Measurements from ENCODE around the gene IFI16.

IFI16 gene

GRCh38 chr1:159091180-159091560 lies 81.5 kb downstream of the IFI16 start:
- Histone ChIP-seq H3K9me3 (ENCODE audit: insufficient read depth, low read depth, low read length) (no peaks in the 10 kb centered on the region), H3K9ac (ENCODE audit: low read length) (no peak overlapping the region), H3K4me3 (ENCODE audit: low read depth, low read length) (no peak overlapping the region), H3K79me2 (ENCODE audit: control insufficient read depth, insufficient read depth, low read length, poor library complexity) (no peaks in the 10 kb centered on the region), H2BK120ac (ENCODE audit: insufficient read depth, low read length, poor library complexity) (no peak overlapping the region), H2AK5ac (ENCODE audit: low read length) (no peak overlapping the region), H3K27ac (ENCODE audit: low read depth, low read length) (no peak overlapping the region), H3K4me1 (ENCODE audit: control insufficient read depth in 1 of 2, insufficient read depth in 2 of 2, low read length in 2 of 2) (no peaks in the 10 kb centered on the region), H2BK12ac (ENCODE audit: low read length) (no peak overlapping the region), H3K23ac (ENCODE audit: low read length) (no peak overlapping the region), H3K4me2 (ENCODE audit: low read length) (no peak overlapping the region), H3K27me3 (ENCODE audit: insufficient read depth, low read length) (no peaks in the 10 kb centered on the region), H2AFZ (ENCODE audit: insufficient read depth, low read length, poor library complexity) (no peak overlapping the region), H3K36me3 (ENCODE audit: control insufficient read depth in 1 of 2, insufficient read depth in 2 of 2, low read length in 2 of 2) (no peaks in the 10 kb centered on the region), H3K18ac (ENCODE audit: low read length) (no peak overlapping the region), H4K91ac (ENCODE audit: low read depth, low read length) (no peak overlapping the region), H3K14ac (ENCODE audit: low read length) (no peak overlapping the region), H3K79me1 (ENCODE audit: low read length) (no peaks in the 10 kb centered on the region), H3K4ac (ENCODE audit: low read depth, low read length) (no peak overlapping the region), H2BK5ac (ENCODE audit: low read depth, low read length, poor library complexity) (no peak overlapping the region), H4K12ac (ENCODE audit: low read depth, low read length) (no peak overlapping the region), H4K8ac (ENCODE audit: low read depth, low read length) (no peak overlapping the region)
- DNase-seq: no peak
- no CpG with 5 or more reads among the region's 2 CpGs for WGBS (ENCODE audit: extremely low coverage, insufficient coverage, insufficient read length)

DNA sequence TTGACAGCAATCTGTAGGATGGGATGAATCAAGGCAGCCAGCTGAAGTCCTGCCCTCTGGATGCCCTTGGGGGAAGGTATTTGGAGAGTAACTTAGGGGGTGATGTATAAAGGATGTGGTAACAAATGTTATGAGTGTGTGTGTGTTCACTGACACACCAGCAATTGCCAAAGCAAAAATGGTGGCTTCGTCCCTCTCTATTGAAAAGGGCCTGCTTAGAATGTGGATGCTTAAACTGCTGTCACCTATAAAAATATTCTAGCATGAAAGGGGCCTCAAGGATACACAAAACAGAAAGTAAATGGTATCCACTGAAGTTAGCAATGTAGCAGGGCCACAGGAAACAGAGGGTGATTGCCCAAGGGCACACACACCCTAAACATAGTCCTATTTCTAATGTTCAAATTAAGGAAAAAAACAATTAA lies 81.9 kb downstream of the IFI16 start:
- Histone ChIP-seq H3K79me1 (ENCODE audit: low read length) (no peaks in the 10 kb centered on the region), H4K91ac (ENCODE audit: low read depth, low read length) (no peak overlapping the region), H3K4me1 (ENCODE audit: control insufficient read depth in 1 of 2, insufficient read depth in 2 of 2, low read length in 2 of 2) (no peaks in the 10 kb centered on the region), H2BK120ac (ENCODE audit: insufficient read depth, low read length, poor library complexity) (no peak overlapping the region), H3K4me3 (ENCODE audit: low read depth, low read length) (no peak overlapping the region), H3K36me3 (ENCODE audit: control insufficient read depth in 1 of 2, insufficient read depth in 2 of 2, low read length in 2 of 2) (no peaks in the 10 kb centered on the region), H3K79me2 (ENCODE audit: control insufficient read depth, insufficient read depth, low read length, poor library complexity) (no peaks in the 10 kb centered on the region), H2AFZ (ENCODE audit: insufficient read depth, low read length, poor library complexity) (no peak overlapping the region), H3K18ac (ENCODE audit: low read length) (no peak overlapping the region), H4K8ac (ENCODE audit: low read depth, low read length) (no peak overlapping the region), H3K23ac (ENCODE audit: low read length) (no peak overlapping the region), H3K27me3 (ENCODE audit: insufficient read depth, low read length) (no peaks in the 10 kb centered on the region), H3K9me3 (ENCODE audit: insufficient read depth, low read depth, low read length) (no peaks in the 10 kb centered on the region), H2AK5ac (ENCODE audit: low read length) (no peak overlapping the region), H4K12ac (ENCODE audit: low read depth, low read length) (no peak overlapping the region), H2BK12ac (ENCODE audit: low read length) (no peak overlapping the region), H3K4me2 (ENCODE audit: low read length) (no peak overlapping the region), H3K27ac (ENCODE audit: low read depth, low read length) (no peak overlapping the region), H3K14ac (ENCODE audit: low read length) (no peak overlapping the region), H3K9ac (ENCODE audit: low read length) (no peak overlapping the region), H3K4ac (ENCODE audit: low read depth, low read length) (no peak overlapping the region), H2BK5ac (ENCODE audit: low read depth, low read length, poor library complexity) (no peak overlapping the region)
- no CpG with 5 or more reads among the region's 1 CpG for WGBS (ENCODE audit: extremely low coverage, insufficient coverage, insufficient read length)
- no peak for DNase-seq

DNA sequence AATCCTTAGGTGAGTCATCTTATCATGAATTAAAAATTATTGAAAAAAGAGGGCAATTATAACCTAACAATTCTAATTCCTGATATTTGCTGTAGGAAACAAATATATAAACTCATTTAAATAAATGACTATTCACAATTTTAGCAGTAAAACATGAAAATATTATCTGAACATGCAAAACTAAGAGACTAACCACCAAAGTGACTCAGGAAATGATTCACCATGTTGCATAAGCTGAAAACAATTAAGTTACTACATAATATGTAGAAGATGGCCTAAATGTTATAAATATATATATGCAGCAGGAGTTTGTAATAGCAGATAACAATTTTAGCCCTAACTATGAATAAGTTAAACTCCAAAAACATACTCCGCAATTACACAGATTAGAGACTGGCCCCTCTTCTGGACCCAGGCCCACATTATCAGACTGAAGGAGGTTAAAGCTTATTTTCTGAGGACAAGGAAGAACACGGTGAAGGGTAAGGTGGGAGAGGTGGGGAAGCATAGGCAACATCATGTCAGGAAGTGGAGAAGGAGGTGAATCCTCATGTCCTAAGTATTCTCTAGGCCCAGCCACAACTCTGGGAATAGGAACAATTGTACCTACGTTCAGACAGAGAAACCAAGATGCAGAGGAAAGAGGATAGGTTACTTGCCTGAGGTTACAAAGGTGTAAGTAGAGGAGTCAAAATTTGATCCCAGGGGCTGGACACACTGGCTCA lies 82.5 kb downstream of the IFI16 start:
- H3K79me1 ChIP-seq (ENCODE audit: low read length): no peaks in the 10 kb centered on the region
- DNase-seq: peak in 1 of 2 donors; percentile 38
- H2AK5ac ChIP-seq (ENCODE audit: low read length): no peak overlapping the region
- no peak overlapping the region for H3K4me3 ChIP-seq (ENCODE audit: low read depth, low read length)
- no peak overlapping the region for H3K23ac ChIP-seq (ENCODE audit: low read length)
- H2BK120ac ChIP-seq (ENCODE audit: insufficient read depth, low read length, poor library complexity): no peak overlapping the region
- no peak overlapping the region for H3K14ac ChIP-seq (ENCODE audit: low read length)
- H3K9me3 ChIP-seq (ENCODE audit: insufficient read depth, low read depth, low read length): no peaks in the 10 kb centered on the region
- no peak overlapping the region for H3K27ac ChIP-seq (ENCODE audit: low read depth, low read length)
- no peak overlapping the region for H4K12ac ChIP-seq (ENCODE audit: low read depth, low read length)
- H3K4me1 ChIP-seq (ENCODE audit: control insufficient read depth in 1 of 2, insufficient read depth in 2 of 2, low read length in 2 of 2): no peaks in the 10 kb centered on the region
- no peak overlapping the region for H4K8ac ChIP-seq (ENCODE audit: low read depth, low read length)
- no peak overlapping the region for H2BK12ac ChIP-seq (ENCODE audit: low read length)
- no peaks in the 10 kb centered on the region for H3K79me2 ChIP-seq (ENCODE audit: control insufficient read depth, insufficient read depth, low read length, poor library complexity)
- no peak overlapping the region for H2AFZ ChIP-seq (ENCODE audit: insufficient read depth, low read length, poor library complexity)
- H3K18ac ChIP-seq (ENCODE audit: low read length): no peak overlapping the region
- H3K36me3 ChIP-seq (ENCODE audit: control insufficient read depth in 1 of 2, insufficient read depth in 2 of 2, low read length in 2 of 2): no peaks in the 10 kb centered on the region
- no peak overlapping the region for H3K4ac ChIP-seq (ENCODE audit: low read depth, low read length)
- H3K27me3 ChIP-seq (ENCODE audit: insufficient read depth, low read length): no peaks in the 10 kb centered on the region
- H2BK5ac ChIP-seq (ENCODE audit: low read depth, low read length, poor library complexity): no peak overlapping the region
- peak overlapping the region; percentile 55 for H3K9ac ChIP-seq (ENCODE audit: low read length)
- no peak overlapping the region for H4K91ac ChIP-seq (ENCODE audit: low read depth, low read length)
- H3K4me2 ChIP-seq (ENCODE audit: low read length): no peak overlapping the region
- WGBS (ENCODE audit: extremely low coverage, insufficient coverage, insufficient read length): no CpG with 5 or more reads among the region's 3 CpGs

GRCh38 chr1:159098596-159098995 lies 88.9 kb downstream of the IFI16 start:
- no peak overlapping the region for H3K18ac ChIP-seq (ENCODE audit: low read length)
- H3K79me1 ChIP-seq (ENCODE audit: low read length): no peaks in the 10 kb centered on the region
- no peak for DNase-seq
- H3K14ac ChIP-seq (ENCODE audit: low read length): no peak overlapping the region
- no peak overlapping the region for H2AFZ ChIP-seq (ENCODE audit: insufficient read depth, low read length, poor library complexity)
- no peaks in the 10 kb centered on the region for H3K27me3 ChIP-seq (ENCODE audit: insufficient read depth, low read length)
- no peaks in the 10 kb centered on the region for H3K9me3 ChIP-seq (ENCODE audit: insufficient read depth, low read depth, low read length)
- no peaks in the 10 kb centered on the region for H3K4me1 ChIP-seq (ENCODE audit: control insufficient read depth in 1 of 2, insufficient read depth in 2 of 2, low read length in 2 of 2)
- H2BK120ac ChIP-seq (ENCODE audit: insufficient read depth, low read length, poor library complexity): no peak overlapping the region
- H3K9ac ChIP-seq (ENCODE audit: low read length): no peak overlapping the region
- no peak overlapping the region for H2AK5ac ChIP-seq (ENCODE audit: low read length)
- H2BK5ac ChIP-seq (ENCODE audit: low read depth, low read length, poor library complexity): no peak overlapping the region
- no CpG with 5 or more reads among the region's 3 CpGs for WGBS (ENCODE audit: extremely low coverage, insufficient coverage, insufficient read length)
- no peak overlapping the region for H4K91ac ChIP-seq (ENCODE audit: low read depth, low read length)
- no peaks in the 10 kb centered on the region for H3K79me2 ChIP-seq (ENCODE audit: control insufficient read depth, insufficient read depth, low read length, poor library complexity)
- H3K4ac ChIP-seq (ENCODE audit: low read depth, low read length): no peak overlapping the region
- H4K8ac ChIP-seq (ENCODE audit: low read depth, low read length): no peak overlapping the region
- H3K4me2 ChIP-seq (ENCODE audit: low read length): no peak overlapping the region
- no peak overlapping the region for H2BK12ac ChIP-seq (ENCODE audit: low read length)
- no peak overlapping the region for H4K12ac ChIP-seq (ENCODE audit: low read depth, low read length)
- H3K36me3 ChIP-seq (ENCODE audit: control insufficient read depth in 1 of 2, insufficient read depth in 2 of 2, low read length in 2 of 2): no peaks in the 10 kb centered on the region
- no peak overlapping the region for H3K4me3 ChIP-seq (ENCODE audit: low read depth, low read length)
- H3K27ac ChIP-seq (ENCODE audit: low read depth, low read length): no peak overlapping the region
- no peak overlapping the region for H3K23ac ChIP-seq (ENCODE audit: low read length)
